GM23338 (cell line): ENCODE results near the gene KCNK17. TPM values are rescaled to one million over a fixed set of nuclear protein-coding genes. Genes with fewer than 3 reads are reported as not detected.

Experiments
- ATAC-seq: fragments of 200-7000 bp; cut with Tn5 transposase; 3 replicates; pipeline ENCODE4 v1.9.1; 2020
- DNase-seq: peaks from one replicate; pipeline ENCODE4 v3.0.0-alpha.2; 2015; ENCODE audit warnings: low spot score
- H2AFZ ChIP-seq: fragments of 200-600 bp; sonication (generic); 2 replicates; pipeline ENCODE4 v1.8.0; 2016; ENCODE audit warnings: antibody characterized with exemption, mild to moderate bottlenecking, moderate library complexity
- H3F3A ChIP-seq: fragments of 200-600 bp; sonication (generic); replicated peaks from 2 replicates; pipeline ENCODE4 v1.8.0; 2017; ENCODE audit warnings: antibody characterized with exemption, mixed run types, low read depth
- H3K27ac ChIP-seq: fragments of 200-600 bp; sonication (generic); 2 replicates; pipeline ENCODE4 v1.6.1; 2016; ENCODE audit warnings: low read depth
- H3K27me3 ChIP-seq: fragments of 200-600 bp; sonication (generic); 2 replicates; pipeline ENCODE4 v1.8.0; 2016; ENCODE audit warnings: mild to moderate bottlenecking, mixed run types, moderate library complexity; ENCODE audit not compliant: insufficient read depth
- H3K36me3 ChIP-seq: fragments of 200-600 bp; sonication (generic); 2 replicates; pipeline ENCODE4 v1.8.0; 2016; ENCODE audit warnings: mild to moderate bottlenecking; ENCODE audit not compliant: insufficient read depth
- H3K4me1 ChIP-seq: fragments of 200-600 bp; sonication (generic); 2 replicates; pipeline ENCODE4 v1.8.0; 2016; ENCODE audit warnings: mild to moderate bottlenecking, moderate library complexity; ENCODE audit not compliant: insufficient read depth
- H3K4me2 ChIP-seq: fragments of 200-600 bp; sonication (generic); 2 replicates; pipeline ENCODE4 v1.7.1; 2017; ENCODE audit warnings: mixed run types
- H3K4me3 ChIP-seq: fragments of 200-600 bp; sonication (generic); 2 replicates; pipeline ENCODE4 v1.6.1; 2016; ENCODE audit warnings: mixed run types
- H3K79me2 ChIP-seq: fragments of 200-600 bp; sonication (generic); replicated peaks from 2 replicates; pipeline ENCODE4 v1.8.0; 2017; ENCODE audit warnings: mild to moderate bottlenecking; ENCODE audit not compliant: insufficient read depth
- H3K9me2 ChIP-seq: fragments of 200-600 bp; sonication (generic); 2 replicates; pipeline ENCODE4 v1.8.0; 2017; ENCODE audit not compliant: insufficient read depth
- H4K20me1 ChIP-seq: fragments of 200-600 bp; sonication (generic); replicated peaks from 2 replicates; pipeline ENCODE4 v1.8.0; 2017; ENCODE audit warnings: mild to moderate bottlenecking; ENCODE audit not compliant: insufficient read depth
- H3K27ac Mint-ChIP-seq: 2 replicates; pipeline ENCODE4 v1.8.0; 2020; ENCODE audit warnings: inconsistent platforms, mild to moderate bottlenecking, moderate library complexity, mixed read lengths
- H3K27me3 Mint-ChIP-seq: 3 replicates; pipeline ENCODE4 v1.8.0; 2022; ENCODE audit warnings: low read depth, mild to moderate bottlenecking, moderate library complexity, mixed read lengths, inconsistent platforms; ENCODE audit not compliant: insufficient read depth, poor library complexity
- H3K36me3 Mint-ChIP-seq: 3 replicates; pipeline ENCODE4 v1.8.0; 2021; ENCODE audit warnings: low read depth, mild to moderate bottlenecking, inconsistent platforms, moderate library complexity, mixed read lengths
- H3K4me1 Mint-ChIP-seq: 3 replicates; pipeline ENCODE4 v1.8.0; 2020; ENCODE audit warnings: mild to moderate bottlenecking, inconsistent platforms, mixed read lengths
- H3K4me3 Mint-ChIP-seq: 3 replicates; pipeline ENCODE4 v1.8.0; 2021; ENCODE audit warnings: moderate library complexity, mild to moderate bottlenecking, inconsistent platforms, mixed read lengths
- H3K9me3 Mint-ChIP-seq: 3 replicates; pipeline ENCODE4 v1.8.0; 2020; ENCODE audit warnings: moderate library complexity, mild to moderate bottlenecking, inconsistent platforms, mixed read lengths
- CREB1 ChIP-seq: fragments of 250-450 bp; sonication (Bioruptor Pico); IDR thresholded peaks from 2 replicates; pipeline ENCODE4 v1.5.0; 2020; ENCODE audit warnings: low read depth, mild to moderate bottlenecking, moderate library complexity
- CTCF ChIP-seq, 2 experiments: fragments of 200-600 bp in 1 of 2; sonication (generic) in 1 of 2; conservative IDR thresholded peaks; 2 replicates each; pipeline versions ENCODE4 v1.5.1 to v1.6.1; 2016 to 2017; ENCODE audit warnings: antibody characterized with exemption in 2 of 2, low read depth in 2 of 2, mild to moderate bottlenecking in 2 of 2, moderate library complexity in 1 of 2
- ETS1 ChIP-seq: IDR thresholded peaks from 2 replicates; pipeline ENCODE4 v1.6.1; 2016; ENCODE audit warnings: antibody characterized with exemption
- EZH2 ChIP-seq: fragments of 200-600 bp; sonication (generic); IDR thresholded peaks from one replicate; pipeline ENCODE4 v1.8.0; 2017; ENCODE audit warnings: antibody characterized with exemption, mild to moderate bottlenecking, low read depth; ENCODE audit not compliant: unreplicated experiment
- EZH2phosphoT487 ChIP-seq: fragments of 200-600 bp; sonication (generic); IDR thresholded peaks from one replicate; pipeline ENCODE4 v1.8.1; 2018; ENCODE audit warnings: antibody characterized with exemption; ENCODE audit not compliant: unreplicated experiment
- JUNB ChIP-seq: IDR thresholded peaks from one replicate; pipeline ENCODE4 v1.6.1; 2016; ENCODE audit warnings: antibody characterized with exemption; ENCODE audit not compliant: unreplicated experiment
- NANOG ChIP-seq: IDR thresholded peaks from 2 replicates; pipeline ENCODE4 v1.6.1; 2016; ENCODE audit warnings: antibody characterized with exemption, borderline replicate concordance
- POLR2AphosphoS5 ChIP-seq: IDR thresholded peaks from 2 replicates; pipeline ENCODE4 v1.6.1; 2016; ENCODE audit warnings: antibody characterized with exemption, low read depth
- REST ChIP-seq: IDR thresholded peaks from one replicate; pipeline ENCODE4 v1.6.1; 2018; ENCODE audit warnings: antibody characterized with exemption; ENCODE audit not compliant: unreplicated experiment
- STAT1 ChIP-seq: IDR thresholded peaks from one replicate; pipeline ENCODE4 v1.6.1; 2016; ENCODE audit warnings: antibody characterized with exemption; ENCODE audit not compliant: unreplicated experiment
- ZNF114 ChIP-seq: fragments of 250-450 bp; sonication (Bioruptor Pico); IDR thresholded peaks from 2 replicates; pipeline ENCODE4 v1.5.0; 2020; ENCODE audit warnings: mild to moderate bottlenecking, moderate library complexity
- ZNF331 ChIP-seq: fragments of 250-450 bp; sonication (Bioruptor Pico); IDR thresholded peaks from 2 replicates; pipeline ENCODE4 v1.5.0; 2020; ENCODE audit warnings: low read depth, mild to moderate bottlenecking, moderate library complexity
- ZNF462 ChIP-seq: fragments of 250-450 bp; sonication (Bioruptor Pico); IDR thresholded peaks from 2 replicates; pipeline ENCODE4 v1.5.0; 2020; ENCODE audit warnings: mild to moderate bottlenecking, moderate library complexity
- polyA plus RNA-seq: library from polyadenylated mRNA; unstranded; fragments of >200 nt; fragmentation: Nextera tagmentation; extraction: Ambion mirVana; gene quantifications from 2 replicates; pipeline ENCODE4 v1.2.1, GENCODE V29; 2016
- total RNA-seq: library from RNA; depleted of rRNA; stranded (reverse); fragments of >200 nt; shearing (Covaris generic); gene quantifications from 2 replicates; pipeline ENCODE4 v1.2.3, GENCODE V29; 2014

KCNK17 gene
- total and polyA plus RNA-seq, 2 experiments from 2014 or later: 2.2 to 3.1 TPM

- no peaks in the 10 kb centered on the region for H4K20me1 ChIP-seq
- no peaks in the 10 kb centered on the region for H3K36me3 ChIP-seq
- H3K27me3 ChIP-seq: peaks cover 52% of the 10 kb centered on the region
- peak overlapping the region; percentile 77 for H3K4me3 ChIP-seq
- H3K4me2 ChIP-seq: peak overlapping the region; percentile 93
- Mint-ChIP-seq H3K27me3 (peaks cover 58% of the 10 kb centered on the region), H3K36me3 (no peaks in the 10 kb centered on the region), H3K4me1 (peaks cover 4% of the 10 kb centered on the region; the same call in 2 of the 3 replicates), H3K4me3 (peak overlapping the region; percentile 73), H3K9me3 (no peaks in the 10 kb centered on the region), H3K27ac (no peak overlapping the region)
- TF ChIP-seq ZNF331: no peak
- TF ChIP-seq EZH2phosphoT487: no peak
- no peak for TF ChIP-seq REST
- no peak for TF ChIP-seq POLR2AphosphoS5
- TF ChIP-seq NANOG: no peak
- TF ChIP-seq ZNF114 (CRISPR knock-in tag): no peak
- no peak for TF ChIP-seq STAT1
- peak in 1 of 2 experiments; percentile 34; a peak in 2 of 4 replicates for TF ChIP-seq CTCF (conservative IDR thresholded peaks at IDR 0.05; ENCODE audit: low read depth in 2 of 2)
- TF ChIP-seq CREB1: no peak
- peak; percentile 45 for TF ChIP-seq EZH2
- TF ChIP-seq JUNB: no peak
- no peak for TF ChIP-seq ETS1
- TF ChIP-seq ZNF462 (CRISPR knock-in tag): no peak
- ATAC-seq: peak; percentile 69
- H3K79me2 ChIP-seq: no peaks in the 10 kb centered on the region
- peak overlapping the region; percentile 98 for H2AFZ ChIP-seq
- peaks cover 6% of the 10 kb centered on the region; the same call in 1 of the 2 replicates for H3K4me1 ChIP-seq
- peak; percentile 83 for DNase-seq
- no peak overlapping the region for H3K27ac ChIP-seq
- peaks cover 5% of the 10 kb centered on the region; the same call in 1 of the 2 replicates for H3K9me2 ChIP-seq
- no peaks in the 10 kb centered on the region for H3F3A ChIP-seq
These were observed 520 bp downstream of the KCNK17 start for GRCh38 chr6:39313526-39314272.
